ENCODE measurements around the gene CDS1.

Gene CDS1

GRCh38 chr4:84596826-84597225 lies 13.9 kb downstream of the CDS1 start:
- in situ Hi-C loops (cut with HindIII; ENCODE audit: low pct_ligation_motif_present, low pct_unique_long_range_greater_than_20kb, low sequenced_read_pairs) = no loop called here
- no peak for DNase-seq

DNA sequence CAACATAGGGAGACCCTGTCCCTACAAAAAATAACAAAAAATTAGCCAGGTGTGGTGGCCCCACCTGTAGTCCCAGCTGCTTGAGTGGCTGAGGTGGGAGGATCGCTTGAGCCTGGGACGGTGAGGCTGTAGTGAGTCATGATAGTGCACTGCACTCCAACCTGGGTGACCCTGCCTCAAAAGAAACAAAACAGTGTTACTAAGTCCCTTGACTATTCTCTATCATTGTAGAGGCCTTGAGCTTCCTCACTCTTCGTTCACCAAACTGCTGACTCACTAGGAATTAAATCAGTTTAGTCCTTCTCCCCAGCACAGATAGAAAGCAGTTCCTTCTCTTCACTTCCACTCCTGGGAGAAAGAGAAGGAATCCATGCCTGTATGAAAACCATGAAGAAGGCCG lies 14.5 kb downstream of the CDS1 start:
- in situ Hi-C loops (cut with HindIII; ENCODE audit: low pct_ligation_motif_present, low pct_unique_long_range_greater_than_20kb, low sequenced_read_pairs) = no loop called here
- DNase-seq = no peak

GRCh38 chr4:84606645-84607044 lies 23.7 kb downstream of the CDS1 start:
- no peak for DNase-seq
- in situ Hi-C loops (cut with HindIII; ENCODE audit: low pct_ligation_motif_present, low pct_unique_long_range_greater_than_20kb, low sequenced_read_pairs) = no loop called here

- in situ Hi-C loops (cut with HindIII; ENCODE audit: low pct_ligation_motif_present, low pct_unique_long_range_greater_than_20kb, low sequenced_read_pairs) = no loop called here
- DNase-seq = no peak
Observed at GRCh38 chr4:84611531-84611930, 28.6 kb downstream of the CDS1 start.

- no peak for DNase-seq
- in situ Hi-C loops (cut with HindIII; ENCODE audit: low pct_ligation_motif_present, low pct_unique_long_range_greater_than_20kb, low sequenced_read_pairs) = no loop called here
Observed at GRCh38 chr4:84614891-84615290, 32.0 kb downstream of the CDS1 start.

- no peak for DNase-seq
- in situ Hi-C loops (cut with HindIII; ENCODE audit: low pct_ligation_motif_present, low pct_unique_long_range_greater_than_20kb, low sequenced_read_pairs) = no loop called here
Observed at GRCh38 chr4:84615355-84615754, 32.4 kb downstream of the CDS1 start.

DNA sequence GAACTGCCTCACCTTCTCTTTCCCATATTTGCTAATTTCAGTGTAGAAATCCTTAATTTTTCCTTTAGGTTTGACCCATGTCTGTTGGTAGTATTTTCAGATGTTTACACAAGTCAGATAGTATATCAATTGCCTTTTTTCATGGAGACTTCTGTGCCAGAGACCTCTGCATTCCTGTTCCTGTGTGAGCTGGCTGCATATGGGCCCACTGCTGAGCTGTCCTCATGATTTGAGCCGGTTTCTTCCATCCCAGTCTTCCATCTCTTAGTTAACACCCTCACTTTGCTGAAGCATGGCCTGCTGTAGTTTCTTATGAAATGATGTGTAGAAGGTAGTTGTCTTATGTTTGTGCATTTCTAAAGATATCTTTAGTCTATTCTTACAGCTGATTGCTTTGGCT lies 40.0 kb downstream of the CDS1 start:
- in situ Hi-C loops (cut with HindIII; ENCODE audit: low pct_ligation_motif_present, low pct_unique_long_range_greater_than_20kb, low sequenced_read_pairs) = no loop called here
- no peak for DNase-seq

GRCh38 chr4:84623661-84624060 lies 40.7 kb downstream of the CDS1 start:
- in situ Hi-C loops (cut with HindIII; ENCODE audit: low pct_ligation_motif_present, low pct_unique_long_range_greater_than_20kb, low sequenced_read_pairs) = no loop called here
- DNase-seq = no peak

GRCh38 chr4:84626673-84627072 lies 43.7 kb downstream of the CDS1 start:
- in situ Hi-C loops (cut with HindIII; ENCODE audit: low pct_ligation_motif_present, low pct_unique_long_range_greater_than_20kb, low sequenced_read_pairs) = no loop called here
- DNase-seq = no peak

- no peak for DNase-seq
- in situ Hi-C loops (cut with HindIII; ENCODE audit: low pct_ligation_motif_present, low pct_unique_long_range_greater_than_20kb, low sequenced_read_pairs) = no loop called here
Observed at GRCh38 chr4:84631573-84631972, 48.6 kb downstream of the CDS1 start.

GRCh38 chr4:84632092-84632491 lies 49.2 kb downstream of the CDS1 start:
- DNase-seq = no peak
- in situ Hi-C loops (cut with HindIII; ENCODE audit: low pct_ligation_motif_present, low pct_unique_long_range_greater_than_20kb, low sequenced_read_pairs) = no loop called here

DNA sequence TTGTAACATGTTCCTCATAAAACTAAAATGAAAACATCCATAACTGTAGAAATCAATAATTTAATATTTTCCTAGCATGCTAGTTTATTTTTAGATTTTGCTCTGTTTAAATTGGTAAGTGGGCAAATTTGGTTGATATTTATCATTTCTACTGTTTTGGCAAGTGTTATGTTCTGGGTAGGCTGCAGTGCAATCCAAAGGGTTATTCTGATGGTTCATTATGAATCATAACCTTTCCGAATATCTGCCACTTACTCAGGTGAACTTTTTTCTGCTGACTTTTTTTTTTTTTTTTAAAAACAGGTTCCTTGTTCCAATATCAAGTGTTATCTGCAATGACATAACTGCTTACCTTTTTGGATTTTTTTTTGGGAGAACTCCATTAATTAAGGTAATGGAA lies 52.0 kb downstream of the CDS1 start:
- in situ Hi-C loops (cut with HindIII; ENCODE audit: low pct_ligation_motif_present, low pct_unique_long_range_greater_than_20kb, low sequenced_read_pairs) = no loop called here
- no peak for DNase-seq

DNA sequence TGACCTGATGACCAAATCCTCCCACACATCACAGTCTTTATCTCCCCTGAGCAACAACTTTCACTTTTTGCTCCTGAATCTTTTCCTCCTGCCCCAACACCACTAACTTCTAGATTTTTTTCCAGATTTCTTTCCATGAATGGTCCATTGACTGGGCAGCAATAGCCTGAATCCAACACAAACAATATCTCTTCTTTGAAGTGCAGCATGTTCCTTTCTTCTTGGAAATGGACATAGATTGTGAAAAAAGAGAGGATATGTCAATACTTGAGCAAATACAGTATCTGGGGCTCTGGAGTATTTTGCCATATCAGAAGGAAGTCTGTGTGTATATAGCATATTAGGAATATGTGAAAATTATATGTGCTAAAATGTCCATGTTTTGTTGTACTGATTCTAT lies 55.2 kb downstream of the CDS1 start:
- DNase-seq = no peak
- in situ Hi-C loops (cut with HindIII; ENCODE audit: low pct_ligation_motif_present, low pct_unique_long_range_greater_than_20kb, low sequenced_read_pairs) = no loop called here

DNA sequence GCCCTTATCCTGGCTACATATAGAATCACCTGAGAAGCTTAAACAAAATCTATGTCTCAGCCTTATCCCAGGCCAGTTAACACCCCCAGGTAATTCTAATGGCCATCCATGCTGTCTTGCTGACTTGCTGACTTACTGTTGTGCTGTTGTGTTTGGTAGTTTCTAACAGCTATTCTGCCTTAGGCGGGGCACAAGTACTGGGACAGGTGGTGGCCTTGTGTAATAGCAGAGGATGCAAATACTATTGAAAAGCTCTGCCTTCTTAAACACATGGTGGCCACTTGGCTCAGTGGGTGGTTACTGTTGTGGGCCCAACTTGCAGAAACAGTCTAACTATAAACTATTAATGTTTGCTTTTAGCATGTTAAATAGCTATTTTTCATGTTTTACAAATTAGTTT lies 56.2 kb downstream of the CDS1 start:
- no peak for DNase-seq
- in situ Hi-C loops (cut with HindIII; ENCODE audit: low pct_ligation_motif_present, low pct_unique_long_range_greater_than_20kb, low sequenced_read_pairs) = no loop called here

GRCh38 chr4:84644087-84644486 lies 61.2 kb downstream of the CDS1 start:
- no peak for DNase-seq
- in situ Hi-C loops (cut with HindIII; ENCODE audit: low pct_ligation_motif_present, low pct_unique_long_range_greater_than_20kb, low sequenced_read_pairs) = no loop called here

- DNase-seq = no peak
- in situ Hi-C loops (cut with HindIII; ENCODE audit: low pct_ligation_motif_present, low pct_unique_long_range_greater_than_20kb, low sequenced_read_pairs) = no loop called here
Observed at GRCh38 chr4:84647312-84647884, 64.5 kb downstream of the CDS1 start.

- in situ Hi-C loops (cut with HindIII; ENCODE audit: low pct_ligation_motif_present, low pct_unique_long_range_greater_than_20kb, low sequenced_read_pairs) = no loop called here
Observed at GRCh38 chr4:84648178-84648577, 65.3 kb downstream of the CDS1 start.

DNA sequence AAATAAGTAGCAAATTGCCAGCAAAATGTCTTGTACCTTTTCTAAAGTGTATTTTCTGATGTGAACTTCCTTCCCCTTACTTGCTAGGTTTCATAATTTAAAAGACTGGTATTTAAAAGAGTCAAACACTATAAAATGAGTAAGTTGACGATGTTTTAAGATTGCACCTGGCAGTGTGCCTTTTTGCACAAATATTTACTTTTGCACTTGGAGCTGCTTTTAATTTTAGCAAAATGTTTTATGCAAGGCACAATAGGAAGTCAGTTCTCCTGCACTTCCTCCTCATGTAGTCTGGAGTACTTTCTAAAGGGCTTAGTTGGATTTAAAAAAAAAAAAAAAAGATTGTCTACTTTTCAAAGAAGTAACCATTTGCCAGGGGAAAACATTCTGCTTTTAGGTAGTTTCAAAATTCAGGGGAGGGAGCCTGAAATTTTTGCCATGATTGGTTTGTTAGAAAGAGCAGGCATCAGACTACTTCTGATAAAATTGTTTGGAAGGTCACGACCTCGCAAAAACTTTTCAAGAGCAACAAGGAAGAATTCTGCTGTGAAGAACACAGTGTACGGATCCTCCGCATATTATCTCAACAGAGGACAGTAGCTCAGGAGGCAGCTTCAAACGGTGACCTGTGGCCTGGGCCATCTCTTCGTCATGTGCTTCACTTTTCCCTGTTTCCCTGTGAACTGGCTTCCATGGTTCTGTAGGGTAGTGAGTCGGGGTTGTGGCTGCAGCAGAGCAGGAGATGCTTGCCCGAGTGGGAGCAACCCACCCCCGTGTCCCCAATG lies 66.1 kb downstream of the CDS1 start:
- DNase-seq = no peak
- in situ Hi-C loops (cut with HindIII; ENCODE audit: low pct_ligation_motif_present, low pct_unique_long_range_greater_than_20kb, low sequenced_read_pairs) = no loop called here

More at GRCh38 chr4:84648178-84648577, 65.3 kb downstream of the CDS1 start:
- no peak for DNase-seq

- DNase-seq = no peak
- in situ Hi-C loops (cut with HindIII; ENCODE audit: low pct_ligation_motif_present, low pct_unique_long_range_greater_than_20kb, low sequenced_read_pairs) = no loop called here
Observed at GRCh38 chr4:84651499-84651898, 68.6 kb downstream of the CDS1 start.

DNA sequence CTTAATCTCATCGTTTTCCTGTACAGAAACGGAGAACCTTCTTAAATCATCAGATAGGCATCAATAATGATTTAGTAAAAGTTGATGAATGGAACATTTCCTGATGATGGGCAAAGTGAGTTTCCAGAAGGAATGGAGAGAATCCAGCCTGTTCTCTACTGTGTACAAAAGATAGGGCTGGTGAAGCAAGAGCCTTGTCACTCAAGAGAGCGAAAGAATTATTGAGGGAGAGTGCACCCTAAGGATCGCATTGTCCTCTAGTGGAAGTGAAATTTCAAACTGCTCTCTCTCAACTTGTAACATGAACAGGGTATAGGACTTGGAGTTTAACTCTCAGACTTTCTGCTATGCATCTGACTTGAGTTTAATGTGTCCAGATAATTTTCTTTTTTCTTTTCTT lies 69.6 kb downstream of the CDS1 start:
- in situ Hi-C loops (cut with HindIII; ENCODE audit: low pct_ligation_motif_present, low pct_unique_long_range_greater_than_20kb, low sequenced_read_pairs) = no loop called here
- no peak for DNase-seq
